H1 (cell line): ENCODE data around the gene EGF. TPM values are rescaled to one million over a fixed set of nuclear protein-coding genes. Genes with fewer than 3 reads are reported as not detected.

ENCODE experiments used
- CTCF ChIA-PET: fragments of 300-600 bp; sonication (Branson Sonifier 250); formaldehyde crosslinking; loops from one replicate; lab custom pipeline; 2021; ENCODE audit not compliant: partially characterized antibody; lab: Charles Lee
- POLR2A ChIA-PET: fragments of 300-600 bp; sonication (Branson Sonifier 250); formaldehyde crosslinking; loops from one replicate; lab custom pipeline; 2021; ENCODE audit warnings: inconsistent platforms; ENCODE audit not compliant: partially characterized antibody; lab: Charles Lee
- DNase-seq, 2 experiments: peaks; one replicate each; pipeline versions ENCODE4 v3.0.0 to v3.0.0-alpha.2; 2010 to 2022; ENCODE audit warnings: low spot score in 2 of 2, low read depth in 1 of 2, mixed read lengths in 1 of 2
- FAIRE-seq: peaks from 2 replicates; lab custom pipeline; 2011; peaks lifted over from hg19 to GRCh38; lab: Jason Lieb, UNC
- H2AFZ ChIP-seq: 2 replicates; pipeline ENCODE4 v1.8.1; 2012; ENCODE audit warnings: low read length, inconsistent platforms
- H2AK5ac ChIP-seq: 2 replicates; pipeline ENCODE4 v1.6.1; 2013; ENCODE audit warnings: low read depth, low read length
- H2BK120ac ChIP-seq: replicated peaks from 2 replicates; pipeline ENCODE3; 2013; ENCODE audit warnings: low read depth, low read length, inconsistent platforms
- H2BK12ac ChIP-seq: 2 replicates; pipeline ENCODE4 v1.6.1; 2013; ENCODE audit warnings: low read depth, low read length
- H2BK15ac ChIP-seq: 2 replicates; pipeline ENCODE4 v1.6.1; 2013; ENCODE audit warnings: low read length
- H2BK20ac ChIP-seq: 2 replicates; pipeline ENCODE4 v1.6.1; 2013; ENCODE audit warnings: low read length
- H2BK5ac ChIP-seq: 2 replicates; pipeline ENCODE4 v1.6.1; 2013; ENCODE audit warnings: low read depth, low read length
- H3K14ac ChIP-seq: 2 replicates; pipeline ENCODE4 v1.6.1; 2013; ENCODE audit warnings: inconsistent platforms; ENCODE audit not compliant: insufficient read length
- H3K18ac ChIP-seq: 2 replicates; pipeline ENCODE4 v1.6.1; 2013; ENCODE audit warnings: low read length; ENCODE audit errors: extremely low read depth
- H3K23ac ChIP-seq: 2 replicates; pipeline ENCODE4 v1.6.1; 2013; ENCODE audit warnings: inconsistent platforms; ENCODE audit not compliant: insufficient read length
- H3K23me2 ChIP-seq: 2 replicates; pipeline ENCODE4 v1.6.1; 2013; ENCODE audit warnings: low read depth, low read length
- H3K27ac ChIP-seq: 2 replicates; pipeline ENCODE4 v1.6.1; 2011; ENCODE audit warnings: low read depth, low read length, inconsistent platforms
- H3K27me3 ChIP-seq, 4 experiments: replicated peaks in 1 of 4; 1 replicate in 1 of 4; 2 replicates in 3 of 4; pipeline versions ENCODE4 v1.6.1 to v1.8.1; 2011 to 2013; ENCODE audit warnings: low read length in 3 of 4, mild to moderate bottlenecking in 3 of 4, inconsistent platforms in 2 of 4, mixed read lengths in 2 of 4, moderate library complexity in 1 of 4; ENCODE audit not compliant: control insufficient read depth in 3 of 4, insufficient read depth in 3 of 4; ENCODE audit errors: extremely low read depth in 1 of 4
- H3K36me3 ChIP-seq, 4 experiments: 2 replicates each; pipeline versions ENCODE4 v1.6.1 to v1.8.1; 2011 to 2013; ENCODE audit warnings: mild to moderate bottlenecking in 4 of 4, low read length in 3 of 4, moderate library complexity in 2 of 4, control low read depth in 1 of 4, inconsistent platforms in 1 of 4; ENCODE audit not compliant: insufficient read depth in 4 of 4, control insufficient read depth in 2 of 4
- H3K4ac ChIP-seq: replicated peaks from 2 replicates; pipeline ENCODE3; 2013; ENCODE audit warnings: low read length, low read depth, mixed read lengths, inconsistent platforms; ENCODE audit not compliant: insufficient read length
- H3K4me1 ChIP-seq, 4 experiments: replicated peaks in 1 of 4; 1 replicate in 1 of 4; 2 replicates in 3 of 4; pipeline versions ENCODE4 v1.6.1 to v1.8.1; 2011 to 2013; ENCODE audit warnings: low read length in 3 of 4, inconsistent platforms in 2 of 4, mixed read lengths in 1 of 4; ENCODE audit not compliant: insufficient read depth in 4 of 4, control insufficient read depth in 3 of 4
- H3K4me2 ChIP-seq, 2 experiments: 2 replicates each; pipeline versions ENCODE4 v1.6.1 to v1.8.1; 2011 to 2013; ENCODE audit warnings: low read depth in 2 of 2, low read length in 2 of 2, control low read depth in 1 of 2, inconsistent platforms in 1 of 2, mild to moderate bottlenecking in 1 of 2; ENCODE audit not compliant: insufficient read depth in 1 of 2
- H3K4me3 ChIP-seq, 4 experiments: fragments of 200-600, 300-600 bp in 1 of 4; sonication (generic), shearing (Covaris generic), sonication (Bioruptor Twin) in 1 of 4; 2 replicates each; pipeline versions ENCODE4 v1.5.1 to v1.8.1; 2011 to 2016; ENCODE audit warnings: low read length in 4 of 4, low read depth in 3 of 4, control low read depth in 2 of 4, inconsistent platforms in 2 of 4, mild to moderate bottlenecking in 2 of 4, mixed read lengths in 1 of 4, moderate library complexity in 1 of 4; ENCODE audit not compliant: insufficient read depth in 2 of 4; ENCODE audit errors: extremely low read depth in 1 of 4
- H3K56ac ChIP-seq: replicated peaks from 2 replicates; pipeline ENCODE3; 2013; ENCODE audit warnings: low read depth, mild to moderate bottlenecking, mixed read lengths, low read length, inconsistent platforms; ENCODE audit not compliant: insufficient read length
- H3K79me1 ChIP-seq: 2 replicates; pipeline ENCODE4 v1.6.1; 2013; ENCODE audit warnings: low read depth, low read length, control low read depth
- H3K79me2 ChIP-seq, 2 experiments: 2 replicates each; pipeline versions ENCODE4 v1.6.1 to v1.8.1; 2012 to 2013; ENCODE audit warnings: low read length in 2 of 2, mild to moderate bottlenecking in 2 of 2, inconsistent platforms in 1 of 2; ENCODE audit not compliant: insufficient read depth in 2 of 2, control insufficient read depth in 1 of 2
- H3K9ac ChIP-seq, 4 experiments: replicated peaks in 1 of 4; 1 replicate in 1 of 4; 2 replicates in 3 of 4; pipeline versions ENCODE4 v1.6.1 to v1.8.1; 2011 to 2013; ENCODE audit warnings: low read depth in 3 of 4, low read length in 3 of 4, control low read depth in 2 of 4, mild to moderate bottlenecking in 2 of 4, moderate library complexity in 2 of 4, inconsistent platforms in 1 of 4; ENCODE audit errors: extremely low read depth in 1 of 4
- H3K9me3 ChIP-seq, 2 experiments: 2 replicates each; pipeline versions ENCODE4 v1.6.1 to v1.8.1; 2012 to 2013; ENCODE audit warnings: mild to moderate bottlenecking in 2 of 2, moderate library complexity in 2 of 2, control low read depth in 1 of 2, inconsistent platforms in 1 of 2, low read depth in 1 of 2, low read length in 1 of 2, mixed read lengths in 1 of 2; ENCODE audit not compliant: insufficient read depth in 2 of 2
- H4K20me1 ChIP-seq, 2 experiments: replicated peaks in 1 of 2; 2 replicates each; pipeline versions ENCODE3 to v1.8.1; 2011 to 2013; ENCODE audit warnings: inconsistent platforms in 2 of 2, low read length in 2 of 2, mild to moderate bottlenecking in 1 of 2; ENCODE audit not compliant: insufficient read depth in 2 of 2, control insufficient read depth in 1 of 2
- H4K5ac ChIP-seq: 2 replicates; pipeline ENCODE4 v1.6.1; 2013; ENCODE audit warnings: low read length, low read depth, mixed read lengths, inconsistent platforms; ENCODE audit not compliant: insufficient read length
- H4K8ac ChIP-seq: 2 replicates; pipeline ENCODE4 v1.8.0; 2013; ENCODE audit warnings: mild to moderate bottlenecking, moderate library complexity, low read length, inconsistent platforms; ENCODE audit not compliant: insufficient read depth; ENCODE audit errors: extremely low read depth
- H4K91ac ChIP-seq: replicated peaks from 2 replicates; pipeline ENCODE3; 2013; ENCODE audit warnings: low read length, mixed read lengths, inconsistent platforms; ENCODE audit not compliant: insufficient read length
- CBX8 ChIP-seq: fragments of 300-800, 300-1000 bp; sonication (generic); IDR thresholded peaks from 2 replicates; pipeline ENCODE4 v1.7.1; 2016; ENCODE audit warnings: low read depth, low read length, borderline replicate concordance
- EZH2 ChIP-seq: fragments of 200-600 bp; sonication (generic); IDR thresholded peaks from 2 replicates; pipeline ENCODE4 v1.7.1; 2012; ENCODE audit warnings: low read depth, mild to moderate bottlenecking, moderate library complexity, low read length, inconsistent platforms; ENCODE audit not compliant: severe bottlenecking
- KDM1A ChIP-seq: fragments of 200-600, 300-600 bp; sonication (generic); IDR thresholded peaks from 2 replicates; pipeline ENCODE4 v1.7.1; 2016; ENCODE audit warnings: mild to moderate bottlenecking, low read length, borderline replicate concordance
- SIX5 ChIP-seq: IDR thresholded peaks from 2 replicates; pipeline ENCODE4 v1.6.1; 2011; ENCODE audit warnings: mild to moderate bottlenecking, low read depth, low read length
- SP1 ChIP-seq: IDR thresholded peaks from 2 replicates; pipeline ENCODE4 v1.6.1; 2011; ENCODE audit warnings: low read depth, low read length
- TAF7 ChIP-seq: optimal IDR thresholded peaks from 2 replicates; pipeline ENCODE3; 2011; ENCODE audit warnings: low read depth, mild to moderate bottlenecking, inconsistent platforms, low read length, moderate library complexity, borderline replicate concordance
- WGBS, 2 experiments: shearing (Covaris generic) in 1 of 2; methylation state at CpG; one replicate each; pipeline versions ENCODE4 v1.1.6 to v1.1.7; 2013 to 2015; ENCODE audit warnings: low lambda C conversion rate in 2 of 2, mixed read lengths in 2 of 2, inconsistent platforms in 1 of 2, low coverage in 1 of 2, missing lambda C conversion rate in 1 of 2; ENCODE audit not compliant: insufficient replicate concordance in 2 of 2, insufficient coverage in 1 of 2, insufficient read length in 1 of 2; ENCODE audit errors: extremely low coverage in 1 of 2, missing lambda C conversion rate in 1 of 2; 5-methylcytosine and 5-hydroxymethylcytosine counted together
- polyA plus RNA-seq, 7 experiments: library from polyadenylated mRNA; depleted of rRNA in 3 of 7; stranded (reverse) in 5 of 7; unstranded in 2 of 7; fragments of >200 nt in 5 of 7; fragments of 200-250 nt in 2 of 7; gene quantifications; 1 replicate in 5 of 7; 2 replicates in 1 of 7; 4 replicates in 1 of 7; pipeline versions ENCODE4 v1.2.1 to v1.2.3, GENCODE V29; 2011 to 2013; ENCODE audit warnings: missing spikeins in 2 of 7, mixed read lengths in 2 of 7
- total RNA-seq: library from RNA; stranded (reverse); fragmentation: NEBNext Ultra II Directional; extraction: Animal tissue kit (Norgen Biotek cat#: 25700); gene quantifications from 2 replicates; pipeline ENCODE4 v1.2.1, GENCODE V29; 2021

Gene EGF
- total and polyA plus RNA-seq, 2 of the 8 experiments (the other 6 are each of a cell fraction or from before 2014, with no cell fraction given) = 1.5 to 2.6 TPM

DNA sequence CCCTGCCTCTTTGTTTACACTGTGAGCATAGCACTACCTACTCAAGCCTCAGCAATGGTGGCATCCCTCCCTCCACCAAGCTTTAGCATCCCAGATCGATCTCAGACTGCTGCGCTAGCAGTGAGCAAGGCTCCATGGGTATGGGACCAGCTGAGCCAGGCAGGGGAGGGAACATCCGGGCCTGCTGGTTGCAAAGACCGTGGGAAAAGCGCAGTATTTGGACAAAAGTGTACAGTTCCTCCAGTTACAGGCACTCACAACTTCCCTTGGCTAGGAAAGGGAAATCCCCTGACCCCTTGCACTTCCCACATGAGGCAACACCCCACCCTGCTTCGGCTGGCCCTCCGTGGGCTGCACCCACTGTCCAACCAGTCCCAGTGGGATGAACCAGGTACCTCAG is 26.5 kb downstream of the EGF start:
- Histone ChIP-seq H3K9me3 (no peaks in the 10 kb centered on the region), H3K36me3 (no peaks in the 10 kb centered on the region), H2BK120ac (no peak overlapping the region), H4K20me1 (no peaks in the 10 kb centered on the region), H3K79me2 (no peaks in the 10 kb centered on the region), H2BK5ac (no peak overlapping the region), H3K9ac (no peak overlapping the region), H3K4me3 (no peak overlapping the region), H3K27me3 (no peaks in the 10 kb centered on the region), H2AFZ (no peak overlapping the region), H3K18ac (no peak overlapping the region), H3K23me2 (no peaks in the 10 kb centered on the region), H3K79me1 (no peaks in the 10 kb centered on the region), H3K4ac (no peak overlapping the region), H2BK15ac (no peak overlapping the region), H3K4me1 (no peaks in the 10 kb centered on the region), H3K4me2 (no peak overlapping the region), H4K91ac (no peak overlapping the region), H2BK20ac (no peak overlapping the region), H3K23ac (no peak overlapping the region), H3K27ac (no peak overlapping the region), H4K5ac (no peak overlapping the region), H3K56ac (no peak overlapping the region), H2AK5ac (no peak overlapping the region), H3K14ac (no peak overlapping the region), H2BK12ac (no peak overlapping the region), H4K8ac (no peak overlapping the region)
- POLR2A ChIA-PET = no interaction called here
- CTCF ChIA-PET = interaction anchor here (0.8 to 1.2 kb wide), 4 partner anchors 9 to 42 kb away, joined by 3 to 5 read pairs (median 4); no protein-coding TSS in a partner anchor
- no peak for TF ChIP-seq SIX5
- no peak for TF ChIP-seq EZH2
- no peak for TF ChIP-seq TAF7
- TF ChIP-seq CBX8 = no peak
- TF ChIP-seq SP1 = no peak
- TF ChIP-seq KDM1A = no peak
- DNase-seq (no peak), FAIRE-seq (no peak)
- WGBS, 2 experiments = 93% methylated on average over 7 of the region's 7 CpGs; no CpG with 5 or more reads in 1 of the 2 experiments
